Effector memory CD8-positive, alpha-beta T cell (primary cell): Measurements from ENCODE around the gene L3MBTL4.

Experiments used
- ATAC-seq: fragments of 150-1000 bp; cut with Tn5 transposase; replicated peaks from 2 replicates; pipeline ENCODE4 v1.10.0; 2021; ENCODE audit warnings: mild to moderate bottlenecking, moderate library complexity
- DNase-seq, 3 experiments: peaks; one replicate each; pipeline ENCODE4 v3.0.0; 2021
- H3K27ac Mint-ChIP-seq, 2 donors: one replicate each; pipeline ENCODE4 v1.8.0; 2022; ENCODE audit warnings: mild to moderate bottlenecking in 2 of 2, mixed read lengths in 2 of 2, moderate library complexity in 2 of 2
- H3K27me3 Mint-ChIP-seq, 2 donors: one replicate each; pipeline ENCODE4 v1.8.0; 2022; ENCODE audit warnings: mixed read lengths in 2 of 2
- H3K36me3 Mint-ChIP-seq: one replicate; pipeline ENCODE4 v1.8.0; 2022; ENCODE audit warnings: mild to moderate bottlenecking, moderate library complexity, mixed read lengths; ENCODE audit not compliant: insufficient read depth
- H3K4me1 Mint-ChIP-seq, 2 donors: one replicate each; pipeline ENCODE4 v1.8.0; 2022; ENCODE audit warnings: low read depth in 2 of 2, mixed read lengths in 2 of 2
- H3K4me3 Mint-ChIP-seq, 2 donors: one replicate each; pipeline ENCODE4 v1.8.0; 2022; ENCODE audit warnings: mild to moderate bottlenecking in 2 of 2, mixed read lengths in 2 of 2, moderate library complexity in 2 of 2
- H3K9me3 Mint-ChIP-seq, 2 donors: one replicate each; pipeline ENCODE4 v1.8.0; 2022; ENCODE audit warnings: mixed read lengths in 2 of 2

The L3MBTL4 gene

GRCh38 chr18:5914016-5914415 lies 500.7 kb downstream of the L3MBTL4 start:
- Mint-ChIP-seq H3K27me3 (no peaks in the 10 kb centered on the region), H3K4me3 (no peak overlapping the region), H3K36me3 (no peaks in the 10 kb centered on the region), H3K9me3 (peaks cover 1 to 10% of the 10 kb centered on the region in 2 donors), H3K4me1 (no peaks in the 10 kb centered on the region), H3K27ac (no peak overlapping the region)
- no peak for ATAC-seq
- DNase-seq: no peak

- DNase-seq (no peak), ATAC-seq (no peak)
- H3K4me1 Mint-ChIP-seq: no peaks in the 10 kb centered on the region
- H3K4me3 Mint-ChIP-seq: no peak overlapping the region
- peaks cover 1 to 6% of the 10 kb centered on the region in 2 donors for H3K9me3 Mint-ChIP-seq
- no peaks in the 10 kb centered on the region for H3K27me3 Mint-ChIP-seq
- H3K36me3 Mint-ChIP-seq: no peaks in the 10 kb centered on the region
- H3K27ac Mint-ChIP-seq: no peak overlapping the region
Measured at GRCh38 chr18:5912566-5912965, 502.1 kb downstream of the L3MBTL4 start.

GRCh38 chr18:5909125-5909524 lies 505.6 kb downstream of the L3MBTL4 start:
- Mint-ChIP-seq H3K9me3 (peaks cover 1 to 14% of the 10 kb centered on the region in 2 donors), H3K4me3 (no peak overlapping the region), H3K27me3 (no peaks in the 10 kb centered on the region), H3K4me1 (no peaks in the 10 kb centered on the region), H3K36me3 (no peaks in the 10 kb centered on the region), H3K27ac (no peak overlapping the region)
- no peak for ATAC-seq
- no peak for DNase-seq
